ENCODE data around the gene ASB18.

DNA sequence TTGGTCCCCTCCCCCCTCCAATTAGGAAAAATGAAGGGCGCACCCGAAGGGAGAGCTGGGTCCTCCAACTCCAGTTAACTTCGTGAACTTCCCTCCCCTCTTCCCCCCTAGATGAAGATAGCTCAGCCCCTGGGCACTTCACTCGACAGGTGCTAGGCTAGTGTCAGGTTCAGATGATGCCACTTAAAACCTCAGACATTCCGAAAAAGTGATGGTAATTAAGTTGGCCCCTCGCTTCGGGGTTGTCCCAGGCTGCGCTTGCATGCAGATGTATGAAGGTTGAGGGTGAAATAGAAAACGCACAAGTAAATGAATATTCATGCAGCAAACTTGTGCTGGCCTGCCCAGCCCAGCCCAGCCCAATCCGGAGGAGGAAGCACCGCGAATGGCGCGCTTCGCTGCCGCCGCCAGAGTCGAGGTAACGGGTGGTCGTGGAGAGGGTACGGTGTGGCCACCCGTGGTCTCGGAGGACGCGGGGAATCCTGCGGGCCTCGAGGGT, 93.0 kb downstream of the ASB18 start:
- no peak for TF ChIP-seq CTCF (IDR thresholded peaks at IDR 0.05)
- TF ChIP-seq POLR2A (IDR thresholded peaks at IDR 0.05): no peak
- TF ChIP-seq EP300 (IDR thresholded peaks at IDR 0.05): no peak
